Upper lobe of left lung (tissue), 4 donors: ENCODE data around the gene SERPINH1.

ENCODE experiments used
- CTCF ChIP-seq, 6 experiments: fragments of 450-650 bp in 4 of 6; fragments of 200-600 bp in 2 of 6; sonication (generic) in 2 of 6; IDR thresholded peaks; one replicate each; pipeline ENCODE4 v1.5.1; 2016 to 2019; ENCODE audit warnings: antibody characterized with exemption in 6 of 6
- EP300 ChIP-seq, 4 donors: sonication (generic); formaldehyde crosslinking; IDR thresholded peaks; one replicate each; pipeline ENCODE4 v1.5.1; 2017; ENCODE audit warnings: antibody characterized with exemption in 4 of 4, control low read depth in 2 of 4
- POLR2AphosphoS5 ChIP-seq, 2 donors: sonication (generic); formaldehyde crosslinking; IDR thresholded peaks; one replicate each; pipeline ENCODE4 v1.5.1; 2017; ENCODE audit warnings: antibody characterized with exemption in 2 of 2

GRCh38 chr11:75526192-75526541 is 35.9 kb upstream of the SERPINH1 start:
- TF ChIP-seq CTCF (IDR thresholded peaks at IDR 0.05) (no peak), POLR2AphosphoS5 (IDR thresholded peaks at IDR 0.05) (no peak), EP300 (IDR thresholded peaks at IDR 0.05) (no peak)
